Urinary bladder (tissue), 4 donors: ENCODE measurements around the gene RTBDN. TPM values are rescaled to one million over a fixed set of nuclear protein-coding genes. Genes with fewer than 3 reads are reported as not detected.
A peak's percentile ranks its signal among the peaks of the same experiment; 100 is the strongest.

ENCODE experiments used
- DNase-seq: peaks from one replicate; pipeline ENCODE4 v3.0.0-alpha.2; 2015; ENCODE audit errors: extremely low spot score
- H3K27ac ChIP-seq: one replicate; pipeline ENCODE4 v1.5.1; 2013; ENCODE audit warnings: low read depth, mild to moderate bottlenecking, moderate library complexity
- H3K36me3 ChIP-seq: one replicate; pipeline ENCODE4 v1.6.1; 2013; ENCODE audit warnings: mild to moderate bottlenecking, moderate library complexity; ENCODE audit not compliant: insufficient read depth
- H3K4me1 ChIP-seq: one replicate; pipeline ENCODE4 v1.6.1; 2013; ENCODE audit warnings: mild to moderate bottlenecking, moderate library complexity; ENCODE audit not compliant: insufficient read depth
- H3K4me3 ChIP-seq: one replicate; pipeline ENCODE4 v1.5.1; 2013; ENCODE audit warnings: low read depth, low read length
- WGBS: extraction: QIAGEN DNeasy Blood & Tissue Kit; methylation state at CpG from one replicate; pipeline ENCODE4 v1.1.7; 2013; 5-methylcytosine and 5-hydroxymethylcytosine counted together
- polyA plus RNA-seq: library from polyadenylated mRNA; stranded (reverse); fragments of 200-250 nt; gene quantifications from one replicate; pipeline ENCODE4 v1.2.3, GENCODE V29; 2013
- total RNA-seq: library from RNA; depleted of rRNA; stranded (reverse); fragments of >200 nt; gene quantifications from one replicate; pipeline ENCODE4 v1.2.3, GENCODE V29; 2014
- donor health status: healthy with polysubstance abuse.
- donor health status: healthy.

Gene RTBDN
- total and polyA plus RNA-seq, 2 donors, result 0.65 TPM; not detected in 1

- no peaks in the 10 kb centered on the region for H3K36me3 ChIP-seq
- WGBS, result under 1% methylated on average over 46 of the region's 46 CpGs
- H3K4me3 ChIP-seq, result peak overlapping the region; percentile 41
- no peak for DNase-seq
- H3K27ac ChIP-seq, result peak overlapping the region; percentile 90
- no peaks in the 10 kb centered on the region for H3K4me1 ChIP-seq
Observed at GRCh38 chr19:12789098-12789903, 45.1 kb downstream of the RTBDN start.

GRCh38 chr19:12788682-12789097, 45.7 kb downstream of the RTBDN start:
- H3K36me3 ChIP-seq, result no peaks in the 10 kb centered on the region
- H3K4me1 ChIP-seq, result no peaks in the 10 kb centered on the region
- 2% methylated on average over 12 of the region's 12 CpGs for WGBS
- peak overlapping the region; percentile 90 for H3K27ac ChIP-seq
- peak overlapping the region; percentile 41 for H3K4me3 ChIP-seq
- no peak for DNase-seq

GRCh38 chr19:12788042-12788681, 46.2 kb downstream of the RTBDN start:
- Histone ChIP-seq H3K4me1 (no peaks in the 10 kb centered on the region), H3K36me3 (no peaks in the 10 kb centered on the region), H3K27ac (peak overlapping the region; percentile 90), H3K4me3 (no peak overlapping the region)
- 32% methylated on average over 4 of the region's 4 CpGs for WGBS
- DNase-seq, result no peak

GRCh38 chr19:12787458-12787857, 46.9 kb downstream of the RTBDN start:
- H3K4me1 ChIP-seq, result no peaks in the 10 kb centered on the region
- no peak for DNase-seq
- peak overlapping the region; percentile 85 for H3K27ac ChIP-seq
- no peaks in the 10 kb centered on the region for H3K36me3 ChIP-seq
- WGBS, result 65% methylated on average over 10 of the region's 10 CpGs
- H3K4me3 ChIP-seq, result no peak overlapping the region

DNA sequence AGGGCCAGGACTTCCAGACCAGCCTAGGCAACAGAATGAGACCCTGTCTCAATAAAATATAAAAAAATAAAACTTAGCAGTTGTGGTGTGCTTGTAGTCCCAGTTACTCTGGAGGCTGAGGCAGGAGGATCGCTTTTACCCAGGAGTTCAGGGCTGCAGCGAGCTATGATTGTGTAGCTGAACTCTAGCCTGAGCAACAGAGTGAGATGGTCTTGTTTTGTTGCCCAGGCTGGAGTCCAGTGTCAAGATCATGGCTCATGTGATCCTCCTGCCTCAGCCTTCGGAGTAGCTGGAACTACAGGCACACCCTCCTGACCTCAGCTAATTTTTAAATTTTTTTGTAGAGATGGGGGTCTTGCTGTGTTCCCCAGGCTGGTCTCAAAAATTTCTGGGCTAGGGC, 47.4 kb downstream of the RTBDN start:
- no peak for DNase-seq
- 74% methylated on average over 3 of the region's 3 CpGs for WGBS
- H3K4me1 ChIP-seq, result no peaks in the 10 kb centered on the region
- H3K4me3 ChIP-seq, result no peak overlapping the region
- peak overlapping the region; percentile 85 for H3K27ac ChIP-seq
- no peaks in the 10 kb centered on the region for H3K36me3 ChIP-seq

DNA sequence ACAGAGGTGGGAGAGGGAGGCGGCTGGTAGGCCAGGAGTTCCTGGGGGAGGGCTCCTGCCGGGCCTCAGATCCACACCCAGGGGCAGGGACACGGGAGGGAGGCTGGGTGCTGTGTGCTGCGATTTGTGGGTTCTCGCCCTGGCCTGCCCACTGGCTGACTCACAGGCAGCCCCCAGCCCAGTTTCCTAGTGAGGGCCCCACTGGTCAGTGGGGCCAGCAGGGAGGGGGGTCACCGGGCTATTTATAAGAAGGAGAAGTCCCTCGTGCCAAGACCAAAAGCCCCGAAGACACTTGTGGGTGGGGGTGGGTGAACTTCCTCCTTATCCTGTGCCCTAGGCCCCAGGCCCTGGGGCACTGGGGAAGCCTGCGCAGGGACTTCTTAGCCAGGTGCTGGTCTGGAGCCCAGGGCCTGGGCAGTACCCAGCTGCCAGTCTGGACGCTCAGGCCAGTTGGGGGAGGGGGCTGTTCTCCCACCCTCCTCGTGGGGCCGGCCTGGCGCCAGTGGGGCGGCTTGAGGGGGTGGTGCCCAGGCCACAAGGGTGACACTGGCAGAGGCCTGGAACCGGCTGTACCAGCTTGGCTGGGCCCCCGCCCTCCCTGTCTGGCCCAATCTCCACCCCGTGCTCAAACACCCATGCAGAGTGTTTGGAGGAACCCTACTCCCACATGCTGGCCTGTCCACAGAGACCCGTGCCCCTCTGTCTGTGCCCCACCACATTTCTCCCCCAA, 48.1 kb downstream of the RTBDN start:
- H3K4me3 ChIP-seq, result no peak overlapping the region
- DNase-seq, result no peak
- H3K4me1 ChIP-seq, result no peaks in the 10 kb centered on the region
- WGBS, result 57% methylated on average over 18 of the region's 18 CpGs
- no peaks in the 10 kb centered on the region for H3K36me3 ChIP-seq
- H3K27ac ChIP-seq, result peak overlapping the region; percentile 85

GRCh38 chr19:12785431-12786031, 48.8 kb downstream of the RTBDN start:
- 67% methylated on average over 4 of the region's 4 CpGs for WGBS
- Histone ChIP-seq H3K4me1 (no peaks in the 10 kb centered on the region), H3K27ac (peak overlapping the region; percentile 85), H3K4me3 (no peak overlapping the region), H3K36me3 (no peaks in the 10 kb centered on the region)
- DNase-seq, result no peak

DNA sequence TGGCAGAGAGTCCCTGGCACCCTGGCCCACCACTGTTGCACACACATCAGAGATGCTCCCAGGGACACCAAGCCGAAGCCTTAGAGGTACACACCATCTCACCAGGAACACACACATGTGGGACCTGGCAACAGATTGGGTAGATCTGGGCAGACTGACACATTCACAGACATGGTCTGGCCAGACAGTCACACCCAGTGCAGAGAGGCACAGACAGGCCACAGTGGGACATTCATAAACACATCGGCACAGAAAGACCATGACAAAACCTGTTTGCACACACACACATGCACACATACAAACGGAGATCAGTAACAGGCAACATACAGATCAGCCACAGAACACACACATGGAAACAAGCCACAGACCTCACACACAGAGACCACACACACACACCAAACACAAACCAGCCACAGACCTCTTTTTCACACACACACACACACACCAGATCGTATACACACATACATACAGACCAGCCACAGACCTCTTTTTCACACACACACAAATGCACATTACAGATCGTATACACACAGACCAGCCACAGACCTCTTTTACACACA, 49.4 kb downstream of the RTBDN start:
- 50% methylated on average over 5 of the region's 5 CpGs for WGBS

DNA sequence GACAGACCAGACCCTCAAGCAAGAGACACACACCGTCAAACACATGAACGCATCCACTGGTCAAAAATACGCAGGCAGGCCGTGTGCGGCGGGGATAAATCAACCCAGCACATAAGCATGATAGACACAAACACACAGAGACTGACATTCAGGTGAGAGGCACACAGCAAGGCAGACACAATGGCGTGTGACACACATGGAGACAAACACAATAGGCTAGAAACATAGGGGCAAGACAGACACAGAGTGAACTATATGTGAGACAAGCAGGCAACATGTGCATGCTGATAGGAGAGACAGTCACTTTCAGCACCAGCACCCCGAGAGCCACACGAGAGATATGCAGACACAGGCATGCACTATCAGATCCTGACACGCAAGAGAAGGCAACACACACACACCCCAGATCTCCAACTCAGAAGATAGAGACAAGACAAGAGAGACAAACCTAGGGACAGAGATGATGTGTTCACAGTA, 49.9 kb downstream of the RTBDN start:
- peak overlapping the region; percentile 91 for H3K27ac ChIP-seq
- H3K4me3 ChIP-seq, result no peak overlapping the region
- DNase-seq, result no peak
- H3K36me3 ChIP-seq, result no peaks in the 10 kb centered on the region
- WGBS, result 58% methylated on average over 10 of the region's 10 CpGs
- no peaks in the 10 kb centered on the region for H3K4me1 ChIP-seq

More for the DNA sequence above, 49.4 kb downstream of the RTBDN start:
- DNase-seq, result no peak
- Histone ChIP-seq H3K36me3 (no peaks in the 10 kb centered on the region), H3K27ac (peak overlapping the region; percentile 91), H3K4me1 (no peaks in the 10 kb centered on the region), H3K4me3 (no peak overlapping the region)

- DNase-seq, result no peak
- no peak overlapping the region for H3K4me3 ChIP-seq
- no peaks in the 10 kb centered on the region for H3K4me1 ChIP-seq
- H3K27ac ChIP-seq, result peak overlapping the region; percentile 91
- WGBS, result 20% methylated on average over 19 of the region's 19 CpGs
- no peaks in the 10 kb centered on the region for H3K36me3 ChIP-seq
Observed at GRCh38 chr19:12783849-12784393, 50.5 kb downstream of the RTBDN start.

DNA sequence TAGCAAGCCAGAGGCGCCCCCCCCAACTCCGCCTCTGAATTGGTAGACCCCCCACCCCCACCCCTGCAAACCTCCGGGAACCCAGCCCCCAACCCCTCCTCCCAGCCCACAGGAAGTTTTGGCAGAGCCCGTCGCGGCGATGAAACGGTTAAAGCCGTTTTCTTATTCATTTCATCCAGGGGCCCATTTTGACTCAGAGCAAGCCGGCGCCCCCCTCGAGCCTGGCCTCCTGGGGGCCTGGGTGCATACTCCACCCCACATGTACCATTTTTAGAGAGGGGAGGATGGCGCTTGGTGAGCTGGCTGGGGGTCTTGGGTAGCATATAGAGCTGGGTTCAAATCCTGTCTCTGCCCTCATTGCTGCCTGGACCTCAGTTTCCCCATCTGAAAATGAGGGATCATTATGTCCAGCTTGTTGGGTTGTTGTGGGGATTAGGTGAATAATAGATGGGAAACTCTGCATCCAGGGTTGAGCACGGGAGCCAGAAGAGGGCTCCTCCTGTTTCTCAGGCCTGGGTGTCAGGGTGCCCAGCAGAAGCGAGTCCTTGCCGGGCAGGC, 51.0 kb downstream of the RTBDN start:
- H3K36me3 ChIP-seq, result no peaks in the 10 kb centered on the region
- H3K4me1 ChIP-seq, result no peaks in the 10 kb centered on the region
- 12% methylated on average over 16 of the region's 16 CpGs for WGBS
- H3K27ac ChIP-seq, result peak overlapping the region; percentile 91
- H3K4me3 ChIP-seq, result peak overlapping the region; percentile 39
- no peak for DNase-seq

DNA sequence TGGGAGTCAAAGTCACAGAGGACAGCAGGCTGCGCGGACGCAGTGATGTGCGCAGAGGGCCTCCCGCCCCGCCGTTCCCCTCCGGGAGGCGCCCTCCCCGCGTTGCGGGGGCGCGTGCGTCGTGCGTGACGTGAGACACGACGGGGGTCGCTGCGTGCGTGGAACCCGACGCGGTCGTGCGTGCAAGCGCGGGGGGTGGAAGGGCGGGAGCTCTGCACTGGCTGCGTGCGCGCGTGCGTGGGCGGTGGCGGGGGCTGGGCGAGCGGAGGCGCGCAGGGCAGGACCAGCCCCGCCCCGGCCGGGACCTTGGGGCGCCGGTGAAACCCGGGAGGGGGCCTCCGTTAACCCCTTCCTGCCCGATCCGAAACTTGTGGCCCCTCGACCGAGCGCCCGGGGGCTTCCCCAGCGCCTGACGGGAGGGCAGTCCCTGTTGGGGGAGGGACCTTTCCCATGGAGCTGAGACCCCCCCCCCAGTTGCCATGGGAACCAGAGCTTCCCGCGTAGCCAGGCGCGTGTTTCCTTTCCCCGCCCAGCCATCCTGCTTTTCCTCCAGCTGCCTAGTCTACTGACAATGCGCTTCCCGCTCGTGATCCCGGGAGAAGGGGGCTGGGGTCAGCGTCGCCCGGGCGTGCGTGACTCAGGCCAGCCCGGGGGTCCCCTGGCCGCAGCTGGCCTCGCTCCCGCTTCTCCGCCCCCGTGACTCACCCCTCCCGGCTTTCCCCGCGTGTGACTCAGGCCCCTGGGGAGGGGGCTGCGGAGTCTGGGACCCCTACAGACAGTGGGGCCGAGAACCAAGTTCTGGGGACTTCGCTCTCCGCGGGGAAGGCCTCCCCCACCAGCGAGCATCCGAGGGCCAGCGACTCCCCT, 51.7 kb downstream of the RTBDN start:
- peak overlapping the region; percentile 39 for H3K4me3 ChIP-seq
- 1% methylated on average over 88 of the region's 88 CpGs for WGBS
- DNase-seq, result no peak
- H3K36me3 ChIP-seq, result no peaks in the 10 kb centered on the region
- peak overlapping the region; percentile 91 for H3K27ac ChIP-seq
- H3K4me1 ChIP-seq, result no peaks in the 10 kb centered on the region
